Activated CD4-positive, CD25-positive, alpha-beta regulatory T cell (primary cell): ENCODE results near the gene MAT2B.
"Not testable (repeated sequence)": the region's sequence is repeated elsewhere in the genome, so short reads cannot be mapped to it uniquely, and the experiment has no call there.

ENCODE experiments used
- DNase-seq, 4 experiments: peaks; one replicate each; lab custom pipeline; 2025; lab: John Stamatoyannopoulos, UW

Gene MAT2B

GRCh38 chr5:163503106-163504078 is 2.0 kb upstream of the MAT2B start:
- DNase-seq: no peak

- no peak for DNase-seq
These were observed 1.1 kb upstream of the MAT2B start for GRCh38 chr5:163504079-163504931.

GRCh38 chr5:163505049-163505367 is 411 bp upstream of the MAT2B start:
- no peak for DNase-seq

- DNase-seq: no peak
These were observed 657 bp downstream of the MAT2B start for GRCh38 chr5:163506095-163506457.

GRCh38 chr5:163506726-163507125 is 1.3 kb downstream of the MAT2B start:
- DNase-seq: no peak

- no peak for DNase-seq
These were observed 3.3 kb downstream of the MAT2B start for GRCh38 chr5:163508753-163509152.

GRCh38 chr5:163509291-163509951 is 4.0 kb downstream of the MAT2B start:
- no peak for DNase-seq

- no peak for DNase-seq
These were observed 7.1 kb downstream of the MAT2B start for GRCh38 chr5:163512526-163512925.

- no peak for DNase-seq
These were observed 19.7 kb downstream of the MAT2B start for GRCh38 chr5:163525096-163525495.

- DNase-seq: no peak
These were observed 24.3 kb downstream of the MAT2B start for GRCh38 chr5:163529698-163530097.

- no peak for DNase-seq
These were observed 25.9 kb downstream of the MAT2B start for GRCh38 chr5:163531272-163531671.

GRCh38 chr5:163532171-163533084 is 27.0 kb downstream of the MAT2B start:
- DNase-seq: no peak

GRCh38 chr5:163533223-163533622 is 27.8 kb downstream of the MAT2B start:
- DNase-seq: no peak

- DNase-seq: no peak
These were observed 29.2 kb downstream of the MAT2B start for GRCh38 chr5:163534492-163535094.

GRCh38 chr5:163535290-163535689 is 29.9 kb downstream of the MAT2B start:
- DNase-seq: no peak

GRCh38 chr5:163536442-163536841 is 31.0 kb downstream of the MAT2B start:
- not testable (repeated sequence) for DNase-seq

- DNase-seq: no peak
These were observed 35.3 kb downstream of the MAT2B start for GRCh38 chr5:163540696-163541095.

GRCh38 chr5:163542771-163543170 is 37.4 kb downstream of the MAT2B start:
- DNase-seq: no peak

GRCh38 chr5:163544041-163544440 is 38.6 kb downstream of the MAT2B start:
- DNase-seq: no peak

GRCh38 chr5:163544836-163545235 is 39.4 kb downstream of the MAT2B start:
- no peak for DNase-seq

GRCh38 chr5:163548649-163549048 is 43.2 kb downstream of the MAT2B start:
- no peak for DNase-seq
